DOHH2 (cell line): ENCODE measurements around the gene CHST13.

Experiments
- H3F3A ChIP-seq: fragments of 200-600 bp; sonication (generic), shearing (Covaris generic); 2 replicates; pipeline ENCODE4 v1.6.0; 2016; ENCODE audit warnings: antibody characterized with exemption, mild to moderate bottlenecking; ENCODE audit not compliant: control insufficient read depth, insufficient read depth
- H3K27ac ChIP-seq: fragments of 200-600 bp; sonication (generic); 2 replicates; pipeline ENCODE4 v1.5.1; 2014; ENCODE audit warnings: low read depth, mild to moderate bottlenecking, low read length, moderate library complexity
- H3K27me3 ChIP-seq: fragments of 200-600 bp; sonication (generic); 2 replicates; pipeline ENCODE4 v1.6.1; 2014; ENCODE audit warnings: mild to moderate bottlenecking, low read length, mixed read lengths; ENCODE audit not compliant: control insufficient read depth
- H3K36me3 ChIP-seq: fragments of 200-600 bp; sonication (generic); 2 replicates; pipeline ENCODE4 v1.6.1; 2014; ENCODE audit warnings: mild to moderate bottlenecking, low read length, moderate library complexity, mixed read lengths; ENCODE audit not compliant: control insufficient read depth
- H3K4me1 ChIP-seq: fragments of 200-600 bp; sonication (generic); 2 replicates; pipeline ENCODE4 v1.6.1; 2014; ENCODE audit warnings: mild to moderate bottlenecking, low read length, mixed read lengths; ENCODE audit not compliant: control insufficient read depth
- H3K4me2 ChIP-seq: fragments of 200-600 bp; sonication (generic); 2 replicates; pipeline ENCODE4 v1.6.0; 2014; ENCODE audit warnings: mild to moderate bottlenecking, low read length, moderate library complexity
- H3K4me3 ChIP-seq: fragments of 200-600 bp; sonication (generic); 2 replicates; pipeline ENCODE4 v1.5.1; 2014; ENCODE audit warnings: mild to moderate bottlenecking, low read length, mixed read lengths
- H3K79me2 ChIP-seq: fragments of 200-600 bp; sonication (generic); 2 replicates; pipeline ENCODE4 v1.6.1; 2014; ENCODE audit warnings: mild to moderate bottlenecking, low read length, mixed read lengths; ENCODE audit not compliant: control insufficient read depth
- H3K9me2 ChIP-seq: fragments of 200-600 bp; sonication (generic); replicated peaks from 2 replicates; pipeline ENCODE4 v1.6.1; 2014; ENCODE audit warnings: mild to moderate bottlenecking, low read length, mixed read lengths; ENCODE audit not compliant: control insufficient read depth
- H3K9me3 ChIP-seq: fragments of 200-600 bp; sonication (generic); 2 replicates; pipeline ENCODE4 v1.6.1; 2014; ENCODE audit warnings: antibody characterized with exemption, low read length, mixed read lengths; ENCODE audit not compliant: control insufficient read depth, insufficient read depth
- H4K20me1 ChIP-seq: fragments of 200-600 bp; sonication (generic); 2 replicates; pipeline ENCODE4 v1.6.0; 2014; ENCODE audit warnings: low read depth, mild to moderate bottlenecking, antibody characterized with exemption, low read length, moderate library complexity; ENCODE audit not compliant: control insufficient read depth, insufficient read depth
- CTCF ChIP-seq: fragments of 200-600 bp; sonication (generic); IDR thresholded peaks from one replicate; pipeline ENCODE4 v1.5.1; 2014; ENCODE audit warnings: antibody characterized with exemption, mild to moderate bottlenecking, low read depth, low read length; ENCODE audit not compliant: poor library complexity, severe bottlenecking
- EZH2phosphoT487 ChIP-seq: fragments of 200-600 bp; sonication (generic); IDR thresholded peaks from 2 replicates; pipeline ENCODE4 v1.6.1; 2017; ENCODE audit warnings: borderline replicate concordance, mild to moderate bottlenecking, antibody characterized with exemption, low read length, moderate library complexity, mixed read lengths

The CHST13 gene

GRCh38 chr3:126527455-126528211, 3.7 kb downstream of the CHST13 start:
- TF ChIP-seq EZH2phosphoT487 (no peak), CTCF (no peak)
- H3F3A ChIP-seq: no peaks in the 10 kb centered on the region
- no peaks in the 10 kb centered on the region for H3K36me3 ChIP-seq
- 0 out of 2 replicates have a peak, but pooled peaks cover 4% of the 10 kb centered on the region for H3K27me3 ChIP-seq
- H3K4me2 ChIP-seq: no peak overlapping the region
- H3K9me2 ChIP-seq: no peaks in the 10 kb centered on the region
- no peaks in the 10 kb centered on the region for H3K9me3 ChIP-seq
- no peak overlapping the region for H3K4me3 ChIP-seq
- H4K20me1 ChIP-seq: no peaks in the 10 kb centered on the region
- no peaks in the 10 kb centered on the region for H3K4me1 ChIP-seq
- H3K79me2 ChIP-seq: no peaks in the 10 kb centered on the region
- H3K27ac ChIP-seq: no peak overlapping the region

GRCh38 chr3:126528419-126528799, 4.5 kb downstream of the CHST13 start:
- Histone ChIP-seq H3K79me2 (no peaks in the 10 kb centered on the region), H4K20me1 (no peaks in the 10 kb centered on the region), H3F3A (no peaks in the 10 kb centered on the region), H3K27ac (no peak overlapping the region), H3K4me2 (no peak overlapping the region), H3K4me3 (no peak overlapping the region), H3K4me1 (no peaks in the 10 kb centered on the region), H3K9me2 (no peaks in the 10 kb centered on the region), H3K27me3 (peaks cover 7% of the 10 kb centered on the region; the same call in 1 of the 2 replicates), H3K36me3 (no peaks in the 10 kb centered on the region), H3K9me3 (no peaks in the 10 kb centered on the region)
- TF ChIP-seq EZH2phosphoT487 (no peak), CTCF (no peak)

- H3K4me2 ChIP-seq: no peak overlapping the region
- H3K4me1 ChIP-seq: no peaks in the 10 kb centered on the region
- TF ChIP-seq CTCF (no peak), EZH2phosphoT487 (no peak)
Measured at GRCh38 chr3:126528800-126529541, 5.0 kb downstream of the CHST13 start.

More at GRCh38 chr3:126528800-126529541, 5.0 kb downstream of the CHST13 start:
- Histone ChIP-seq H3K27me3 (peaks cover 8% of the 10 kb centered on the region; the same call in 1 of the 2 replicates), H3K9me2 (no peaks in the 10 kb centered on the region), H3F3A (no peaks in the 10 kb centered on the region), H3K4me3 (no peak overlapping the region), H4K20me1 (no peaks in the 10 kb centered on the region), H3K9me3 (no peaks in the 10 kb centered on the region), H3K79me2 (no peaks in the 10 kb centered on the region), H3K36me3 (no peaks in the 10 kb centered on the region), H3K27ac (no peak overlapping the region)
